CD4-positive, alpha-beta T cell treated with Interleukin-4 for 4 hours (primary cell): ENCODE measurements around the gene LZTFL1.

Experiments
- DNase-seq: peaks from one replicate; pipeline ENCODE4 v3.0.0-alpha.2; 2020

LZTFL1 gene, protein sequence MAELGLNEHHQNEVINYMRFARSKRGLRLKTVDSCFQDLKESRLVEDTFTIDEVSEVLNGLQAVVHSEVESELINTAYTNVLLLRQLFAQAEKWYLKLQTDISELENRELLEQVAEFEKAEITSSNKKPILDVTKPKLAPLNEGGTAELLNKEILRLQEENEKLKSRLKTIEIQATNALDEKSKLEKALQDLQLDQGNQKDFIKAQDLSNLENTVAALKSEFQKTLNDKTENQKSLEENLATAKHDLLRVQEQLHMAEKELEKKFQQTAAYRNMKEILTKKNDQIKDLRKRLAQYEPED

DNA sequence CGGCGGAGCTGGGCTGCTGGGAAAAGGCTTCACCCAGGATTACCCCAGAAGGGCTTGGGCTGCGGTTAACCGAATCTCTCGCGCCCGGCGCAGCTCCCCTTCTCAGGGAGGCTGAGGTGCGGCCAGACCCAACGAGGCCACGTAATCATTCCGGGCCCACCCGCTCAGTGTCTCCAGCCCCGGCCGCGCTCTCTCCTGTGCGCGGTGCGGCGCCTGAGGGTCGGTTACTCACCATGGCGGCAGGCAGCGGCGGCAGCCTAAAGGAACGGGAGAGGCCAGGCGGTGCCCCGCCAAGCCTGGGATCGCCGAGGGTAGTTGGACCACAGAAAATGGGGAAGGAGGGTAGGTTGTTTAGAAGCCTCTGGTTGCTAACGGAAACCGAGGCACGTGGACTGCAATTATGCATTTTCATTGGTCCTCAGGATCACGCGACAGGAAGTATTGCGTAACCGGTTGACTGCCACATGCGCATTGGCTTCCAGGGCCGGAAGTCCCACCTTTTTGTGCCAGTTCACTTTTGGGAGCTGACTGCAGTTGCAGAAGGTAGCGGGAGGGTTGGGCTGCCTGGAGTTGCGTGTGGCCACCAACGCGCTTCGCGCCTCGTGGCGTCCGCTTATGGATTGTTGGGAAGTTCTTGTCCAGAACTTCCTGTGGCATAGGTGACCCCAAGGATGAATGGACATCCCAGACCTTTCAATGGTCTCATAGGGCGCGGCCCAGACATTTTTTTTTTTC, at the start of gene LZTFL1:
Gene LZTFL1, minus strand, starts transcription at position 363 of the 735 bp plus-strand sequence. Its CDS starts 128 bp downstream, at position 235.
- DNase-seq, result peak; percentile 94

DNA sequence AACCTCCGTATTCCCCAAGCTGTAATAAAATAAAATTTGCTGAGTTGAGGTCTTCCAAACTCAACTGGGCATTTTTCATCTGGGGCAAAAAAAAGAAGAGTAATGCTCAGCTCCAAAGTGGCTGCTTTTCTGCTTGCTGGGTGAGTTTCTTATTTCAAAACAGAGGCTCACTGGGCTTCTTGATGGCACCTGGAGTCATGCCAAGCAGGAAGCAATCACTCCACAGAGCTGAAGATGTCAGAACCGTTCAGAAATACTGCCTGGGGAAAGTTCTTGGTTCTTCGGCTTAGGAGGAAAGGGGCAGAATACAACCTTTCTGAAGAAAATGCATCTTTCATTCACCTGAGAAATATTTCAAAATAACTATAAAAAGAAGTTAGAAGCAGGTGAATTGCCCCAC, 48.5 kb upstream of the LZTFL1 start:
- no peak for DNase-seq

DNA sequence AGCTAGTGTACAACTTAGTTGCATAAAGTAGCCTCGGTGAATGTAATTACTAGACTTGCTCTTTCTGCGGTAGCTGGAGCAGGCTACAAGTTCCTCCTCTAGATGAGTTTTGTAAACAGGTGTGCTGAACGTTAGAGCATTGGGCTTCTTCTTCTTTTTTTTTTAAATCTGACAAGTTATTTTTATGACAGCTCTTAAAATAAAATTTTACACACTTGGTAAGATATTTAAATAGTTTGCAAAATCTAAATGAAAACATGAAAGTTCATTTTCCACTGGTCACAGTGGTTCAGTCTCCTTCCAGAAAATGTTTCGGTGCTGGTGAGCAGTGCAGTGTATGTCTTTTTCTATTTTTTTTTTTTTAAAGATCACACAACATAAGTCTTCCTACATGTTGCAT, 47.4 kb upstream of the LZTFL1 start:
- no peak for DNase-seq

DNA sequence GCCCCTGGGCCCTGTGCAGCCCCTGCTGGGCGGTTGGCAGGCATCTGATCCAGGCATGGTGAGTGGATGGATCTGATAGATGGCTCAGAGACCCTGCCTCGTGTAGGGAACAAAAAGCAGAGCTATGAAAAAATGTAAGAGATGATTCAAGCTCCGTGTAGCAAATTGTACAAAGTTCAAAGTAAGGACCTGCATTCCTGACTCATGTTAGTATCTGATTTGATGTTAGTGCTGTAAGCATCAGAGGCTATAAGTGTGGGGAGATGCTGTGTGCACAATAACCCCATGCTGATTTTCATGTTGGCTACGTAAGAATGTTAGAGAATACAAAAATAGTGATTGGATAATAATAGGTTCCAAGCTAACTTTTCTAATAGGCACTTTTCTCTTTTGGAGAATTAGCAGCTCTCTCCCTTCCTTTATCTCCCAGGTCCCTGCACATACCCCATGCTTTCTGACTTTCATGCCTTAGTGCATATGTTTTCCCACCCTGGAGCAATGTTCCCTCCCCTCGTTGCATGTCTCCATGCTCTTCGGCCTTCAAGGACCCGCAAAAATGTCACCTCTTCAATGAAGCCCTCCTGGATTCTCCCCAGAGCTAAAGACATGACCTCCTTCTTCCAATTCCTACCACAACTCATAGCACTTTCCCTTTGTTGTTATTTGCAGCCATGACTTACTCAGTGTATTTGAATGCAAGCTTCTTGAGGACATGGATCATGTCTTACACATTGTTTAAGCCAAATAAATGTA, 46.0 kb upstream of the LZTFL1 start:
- no peak for DNase-seq

DNA sequence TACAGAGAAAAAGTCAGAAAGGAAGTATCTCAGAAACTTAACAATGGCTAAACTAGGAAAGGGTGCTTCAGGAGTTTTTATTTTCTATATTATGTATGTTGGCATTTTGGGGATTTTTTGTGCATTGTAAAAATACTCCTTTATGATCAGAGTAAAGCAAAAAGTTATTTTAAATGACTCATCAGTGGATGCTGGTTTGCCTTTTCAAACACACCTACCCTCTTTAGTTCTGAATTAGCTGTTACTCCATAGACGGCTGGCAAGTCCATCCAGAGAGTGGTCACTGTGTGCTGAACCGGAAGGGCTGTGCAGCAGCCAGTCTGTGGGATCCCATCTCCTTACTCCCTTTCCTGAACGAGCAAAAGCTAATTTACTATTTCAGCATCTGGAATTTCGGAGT, 45.4 kb upstream of the LZTFL1 start:
- no peak for DNase-seq

DNA sequence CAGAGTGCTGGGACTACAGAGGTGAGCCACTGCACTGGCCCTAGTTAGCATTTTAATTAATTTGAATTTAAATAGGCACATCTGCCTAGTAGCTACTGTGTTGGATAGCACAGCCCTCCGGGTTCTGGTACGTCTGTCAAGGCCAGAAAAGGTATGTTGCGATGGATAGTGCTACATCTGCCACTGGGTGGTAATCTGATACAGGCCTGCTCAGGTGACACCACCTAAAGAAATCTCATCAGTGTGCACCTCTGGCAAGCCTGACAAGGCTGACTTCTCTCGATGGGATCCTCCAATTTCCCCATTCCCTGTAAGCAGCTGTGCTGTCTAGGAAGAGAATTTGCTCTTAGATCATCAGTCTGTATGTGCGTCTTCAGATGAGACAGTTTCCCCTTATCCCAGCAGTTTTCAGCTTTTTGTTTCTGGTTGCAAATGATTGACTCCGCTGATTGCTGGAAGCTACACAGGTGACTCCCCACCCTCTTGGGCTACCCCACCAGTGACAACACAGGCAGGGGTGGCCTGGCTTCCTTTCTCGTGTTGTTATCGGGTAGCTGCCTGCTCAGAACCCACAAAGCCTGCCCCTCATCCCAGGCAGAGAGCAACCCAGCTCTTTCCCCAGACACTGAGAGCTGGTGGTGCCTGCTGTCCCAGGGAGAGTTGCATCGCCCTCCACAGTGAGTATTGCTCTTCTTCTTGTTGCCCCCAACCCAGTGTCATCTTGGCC, 44.2 kb upstream of the LZTFL1 start, which contains the start of gene CCR9:
Gene CCR9, plus strand, starts transcription at position 565 of the 727 bp plus-strand sequence. CDS start 8,391 bp downstream, outside the sequence.
- DNase-seq, result no peak

DNA sequence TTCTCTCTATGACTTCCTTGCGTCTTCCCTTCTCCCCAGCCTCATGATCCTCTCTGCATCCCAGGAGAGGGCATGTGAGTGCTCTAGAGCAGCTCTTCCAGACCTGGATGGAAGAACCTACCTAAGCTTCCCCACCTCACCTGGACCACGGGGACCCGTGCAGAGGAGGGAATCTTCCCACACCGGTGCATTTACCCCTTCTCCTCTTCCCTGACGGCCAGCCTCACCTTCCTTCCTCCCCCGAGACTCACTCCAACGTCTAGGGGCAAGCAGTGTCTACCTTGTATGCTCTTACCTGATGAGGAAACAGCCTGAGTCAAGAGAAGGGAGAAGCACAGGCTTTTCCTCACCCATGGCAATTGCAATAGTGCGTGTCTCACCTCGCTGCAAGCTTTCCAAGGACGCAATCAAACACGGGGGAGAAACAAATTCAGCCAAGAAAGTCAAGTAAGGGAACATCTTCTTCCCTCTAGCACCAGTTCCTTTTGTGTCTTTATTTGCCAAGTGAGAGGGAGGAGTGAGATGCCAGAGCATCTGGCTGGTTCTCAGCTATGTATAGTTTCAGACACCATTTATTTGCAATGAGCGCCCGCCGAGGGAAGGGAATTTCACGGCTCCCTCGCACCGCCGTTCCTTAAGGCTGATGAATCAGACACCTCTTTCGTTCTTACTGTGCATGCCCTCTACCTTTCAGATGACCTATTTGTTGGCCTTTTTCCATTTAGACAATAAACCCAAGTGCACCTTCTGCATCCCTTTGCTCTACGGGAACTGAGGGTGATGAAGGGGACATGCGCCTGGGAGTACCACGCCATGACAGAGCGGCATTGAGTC, 42.7 kb upstream of the LZTFL1 start:
- DNase-seq, result no peak

DNA sequence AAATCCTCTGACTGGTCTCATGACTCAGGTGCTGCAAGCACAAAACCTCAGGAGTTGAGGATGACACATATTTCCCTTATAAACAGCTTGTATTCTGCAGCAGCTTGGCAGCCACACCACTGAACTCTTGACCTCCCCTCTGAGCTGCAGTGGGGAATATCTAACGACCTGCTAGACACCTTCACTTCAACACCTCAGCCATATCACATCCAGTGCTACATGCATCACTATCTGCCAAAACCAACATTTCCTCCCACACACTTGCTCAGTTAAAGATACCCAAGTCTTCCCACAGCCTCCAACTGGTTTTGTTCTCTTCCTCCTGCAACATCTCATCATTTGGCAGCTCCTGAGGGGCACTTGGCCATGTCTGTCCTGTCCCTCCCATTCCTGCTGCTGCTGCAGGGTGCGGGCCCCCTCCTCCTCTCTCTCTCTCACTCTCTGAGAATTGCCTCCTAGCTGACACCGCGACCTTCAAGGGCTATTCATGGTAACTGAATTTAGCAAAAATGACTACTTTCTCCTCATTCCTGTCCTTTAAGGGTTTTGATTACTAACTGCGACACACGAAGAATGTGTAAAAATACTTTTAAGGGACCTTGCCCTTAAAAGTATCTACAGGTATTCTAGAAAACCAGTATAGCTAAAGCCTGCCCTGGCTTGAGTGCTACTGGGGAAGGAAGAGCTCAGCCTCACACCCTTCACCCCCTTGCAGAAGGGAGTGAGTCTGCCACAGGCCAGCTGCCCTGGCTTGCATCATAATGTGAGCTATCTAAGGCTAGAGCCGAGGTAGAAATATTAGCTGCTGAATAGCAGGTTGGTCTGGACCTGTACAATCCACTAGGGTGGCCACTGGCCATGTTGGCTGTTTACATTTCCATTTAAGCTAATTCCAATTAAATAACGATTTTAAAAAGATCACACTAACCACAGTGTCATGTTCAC, 39.4 kb upstream of the LZTFL1 start:
- DNase-seq, result peak; percentile 74

DNA sequence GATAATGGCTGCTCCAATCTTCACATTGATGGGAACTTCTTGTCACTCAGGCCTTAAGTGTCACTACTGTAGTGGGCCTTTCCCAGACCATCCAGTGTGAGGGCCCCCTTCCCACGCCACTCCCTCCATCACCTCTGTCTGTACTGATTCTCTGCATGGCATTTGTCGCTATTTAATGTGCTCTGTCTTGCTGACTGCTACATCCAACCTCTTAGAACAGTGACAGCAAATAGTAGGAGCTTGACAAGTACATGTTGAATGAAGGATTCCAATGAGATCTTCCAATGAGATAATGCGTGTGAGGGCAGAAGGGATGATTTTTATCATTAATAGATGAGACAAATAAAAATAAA, 38.8 kb upstream of the LZTFL1 start:
- no peak for DNase-seq

DNA sequence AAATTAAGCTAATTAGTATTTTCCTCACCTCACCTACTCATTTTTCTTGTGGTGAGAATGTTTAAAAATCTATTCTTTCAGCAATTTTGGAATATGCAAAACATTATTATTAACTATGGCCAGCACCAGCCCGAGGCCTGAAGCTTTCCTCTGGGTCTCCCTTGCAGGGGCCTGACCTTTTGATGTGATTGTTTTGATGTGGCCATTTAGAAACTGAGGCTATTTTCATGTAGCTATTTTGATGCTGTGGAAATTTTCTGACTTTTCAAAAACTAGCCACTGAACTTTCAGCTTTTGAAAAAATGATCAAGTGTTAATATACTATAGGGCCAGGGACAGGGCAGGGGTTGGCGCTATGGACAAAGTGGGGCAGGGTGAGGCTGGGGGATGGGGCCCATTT, 36.2 kb upstream of the LZTFL1 start:
- no peak for DNase-seq

DNA sequence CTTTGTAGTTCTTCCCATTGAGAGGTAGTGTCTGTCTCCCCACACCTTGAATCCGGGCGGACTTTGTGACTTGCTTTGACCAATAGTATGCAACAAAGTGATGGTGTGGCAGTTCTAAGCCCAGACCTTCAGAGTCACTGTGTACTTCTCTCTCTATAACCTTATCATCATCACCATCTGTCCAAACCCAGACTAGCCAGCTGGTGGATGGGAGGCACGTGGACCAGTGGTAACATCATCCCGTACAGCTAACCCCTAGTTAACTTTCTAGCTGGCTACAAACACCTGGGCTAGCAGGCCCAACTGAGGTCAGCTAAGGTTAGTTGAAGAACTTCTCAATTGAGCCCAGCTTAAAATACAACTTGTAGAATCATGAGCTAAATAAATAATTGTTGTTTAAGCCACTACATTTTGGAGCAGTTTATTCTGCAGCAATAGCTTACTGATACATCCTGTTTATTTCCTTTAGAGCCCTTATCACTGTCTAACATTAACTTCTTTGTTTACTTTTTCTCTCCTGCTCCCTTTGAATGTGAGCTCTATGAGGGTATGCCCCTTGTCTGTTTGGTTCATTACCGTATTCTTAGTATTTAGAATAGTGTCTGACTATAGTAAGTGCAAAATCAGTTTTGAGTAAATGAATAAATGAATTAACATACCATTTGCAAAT, 32.9 kb upstream of the LZTFL1 start:
- no peak for DNase-seq

DNA sequence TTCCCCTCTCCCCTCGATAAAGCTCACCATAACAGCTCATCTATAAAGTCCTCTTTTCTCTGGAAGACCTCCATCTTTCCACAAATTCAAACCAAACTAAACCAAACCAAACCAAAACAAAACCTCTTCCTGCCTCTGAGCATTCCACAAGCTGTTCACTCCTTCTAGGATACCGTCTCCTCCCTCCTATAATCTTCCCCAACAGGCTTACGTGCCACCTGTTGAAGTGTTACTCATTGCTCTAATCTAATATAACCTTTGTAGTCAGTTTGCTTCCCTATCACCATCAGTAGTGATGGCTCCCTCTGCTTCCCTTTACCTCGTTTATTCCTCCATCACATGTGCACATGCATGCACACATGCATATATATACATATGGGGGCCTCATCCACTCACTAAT, 31.7 kb upstream of the LZTFL1 start:
- DNase-seq, result no peak

DNA sequence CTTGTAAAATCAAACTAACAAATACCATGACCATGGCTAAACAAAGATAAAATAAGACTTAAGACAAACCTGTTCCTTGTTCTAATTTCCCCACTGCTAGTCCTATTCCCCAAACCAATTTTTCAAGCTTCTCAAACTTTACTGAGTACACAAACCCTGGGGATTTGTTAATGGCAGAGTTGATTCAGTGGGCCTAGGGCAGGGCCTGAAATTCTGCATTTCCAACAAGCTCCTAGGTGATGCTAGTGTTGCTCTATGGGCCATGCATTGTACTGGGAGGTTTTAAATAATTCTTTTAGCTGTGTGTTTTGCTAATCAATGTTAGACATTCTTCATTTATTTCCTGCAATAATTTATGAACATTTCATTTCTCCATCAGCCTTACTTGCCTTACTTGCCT, 31.1 kb upstream of the LZTFL1 start:
- no peak for DNase-seq

DNA sequence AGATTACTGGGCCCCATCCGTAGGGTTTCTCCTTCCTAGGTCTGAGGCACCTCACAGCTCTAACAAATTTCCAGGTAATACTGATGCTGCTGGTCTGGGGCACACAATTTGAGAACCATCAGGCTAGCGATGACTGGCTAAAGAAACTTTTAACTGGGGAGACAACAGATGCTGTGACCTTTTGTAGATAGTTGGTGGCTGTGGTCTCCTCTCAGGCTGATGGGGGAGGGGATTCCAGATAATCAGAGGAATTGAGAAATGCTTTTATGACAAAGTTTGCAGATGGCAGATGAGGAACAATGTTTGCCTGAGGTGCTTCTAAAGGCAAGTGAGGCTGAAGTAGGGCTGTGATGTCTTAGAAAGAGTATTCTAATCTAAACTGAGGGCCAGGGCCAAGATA, 30.6 kb upstream of the LZTFL1 start:
- DNase-seq, result no peak

DNA sequence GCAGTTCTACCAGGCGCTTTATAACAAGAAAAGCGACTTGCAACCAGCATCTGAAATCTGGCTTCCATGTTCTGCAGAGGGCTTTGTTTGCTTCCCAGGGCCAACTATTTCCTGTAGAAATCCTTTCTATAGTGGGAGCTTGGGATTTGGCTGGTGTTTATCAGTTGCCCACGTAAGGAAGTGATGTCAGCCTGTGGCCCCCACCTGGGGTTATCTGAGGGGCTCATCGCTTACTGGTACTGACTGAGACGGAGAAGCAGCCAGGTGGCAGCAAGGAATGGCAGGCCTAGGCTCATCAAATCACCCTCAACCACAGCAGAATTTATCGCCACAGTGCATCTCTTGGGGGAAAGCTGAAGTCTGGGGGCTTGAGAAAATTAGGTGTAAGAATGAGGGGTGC, 29.9 kb upstream of the LZTFL1 start:
- DNase-seq, result no peak

DNA sequence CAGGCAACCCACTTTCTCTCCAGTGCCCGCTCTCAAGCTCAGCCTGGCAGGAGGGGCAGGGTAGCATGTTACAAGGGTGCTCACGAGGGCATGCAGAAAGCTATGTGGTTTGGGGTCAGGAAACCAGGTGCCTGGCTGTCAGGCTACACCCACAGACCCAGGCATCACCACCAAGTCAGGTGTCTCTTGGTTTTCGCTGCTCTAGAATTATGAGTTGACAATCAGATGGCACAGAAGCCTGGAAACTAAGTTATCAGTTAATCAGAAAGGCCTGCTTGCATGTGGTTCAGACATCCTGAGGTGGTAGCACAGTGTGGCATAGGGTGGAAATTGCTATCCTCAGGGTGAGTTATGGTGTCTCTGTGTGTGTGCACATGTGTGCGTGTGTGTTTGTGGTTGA, 28.2 kb upstream of the LZTFL1 start:
- peak; percentile 84 for DNase-seq

DNA sequence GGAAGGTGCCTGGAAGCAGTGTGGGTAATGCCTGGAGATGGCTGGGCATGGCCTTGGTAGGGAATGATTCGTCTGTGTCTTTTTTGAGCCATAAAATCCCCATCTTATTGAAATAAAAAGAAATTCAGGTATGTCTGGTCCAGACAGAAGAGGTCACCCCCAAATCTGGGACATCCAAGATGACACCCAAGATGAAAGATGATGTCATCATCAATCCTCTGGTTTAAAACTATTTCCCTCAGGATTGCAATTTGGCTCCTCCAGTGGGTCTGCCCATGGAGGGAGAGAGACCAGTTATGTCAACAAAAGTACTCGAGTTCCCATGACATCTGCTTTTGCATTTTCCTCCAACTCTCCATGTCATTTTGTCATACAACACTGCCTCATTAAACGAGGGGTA, 27.7 kb upstream of the LZTFL1 start:
- no peak for DNase-seq

DNA sequence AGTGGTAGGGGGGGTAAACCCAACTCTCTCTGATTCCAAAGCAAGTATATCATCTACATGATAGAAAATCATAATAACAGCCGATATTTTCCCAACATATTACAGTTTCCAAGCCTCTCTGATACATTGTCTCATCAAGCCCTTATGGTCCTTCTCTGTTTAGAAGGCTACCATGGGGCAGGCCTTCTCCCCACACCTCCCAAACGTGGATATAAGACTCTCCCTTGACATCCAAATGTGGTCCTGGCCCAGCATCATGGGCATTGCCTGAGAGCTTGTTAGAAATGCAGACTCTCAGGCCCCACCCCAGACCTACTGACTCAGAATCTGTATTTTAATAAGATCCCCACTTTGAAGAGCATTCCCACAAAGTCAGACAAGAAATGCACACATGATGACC, 26.7 kb upstream of the LZTFL1 start:
- no peak for DNase-seq

DNA sequence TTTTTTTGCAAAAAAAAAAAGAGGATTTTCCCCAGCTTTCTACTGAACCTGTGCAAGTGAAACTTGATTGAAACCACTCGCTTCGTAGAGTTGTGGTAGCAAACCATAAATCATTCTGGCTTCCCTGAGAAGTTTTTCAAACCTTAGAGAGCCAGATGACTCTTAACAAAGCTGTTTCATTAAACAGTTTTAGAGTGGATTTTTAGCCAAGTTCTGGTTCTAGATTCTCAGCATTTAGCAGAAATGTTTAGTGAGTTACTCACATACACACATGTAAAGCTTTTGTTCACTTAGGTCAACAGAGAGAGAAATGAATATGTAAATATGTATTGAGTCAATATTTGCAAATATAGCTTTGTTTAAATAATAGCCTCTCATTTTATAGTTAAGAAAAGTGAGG, 26.3 kb upstream of the LZTFL1 start:
- no peak for DNase-seq

DNA sequence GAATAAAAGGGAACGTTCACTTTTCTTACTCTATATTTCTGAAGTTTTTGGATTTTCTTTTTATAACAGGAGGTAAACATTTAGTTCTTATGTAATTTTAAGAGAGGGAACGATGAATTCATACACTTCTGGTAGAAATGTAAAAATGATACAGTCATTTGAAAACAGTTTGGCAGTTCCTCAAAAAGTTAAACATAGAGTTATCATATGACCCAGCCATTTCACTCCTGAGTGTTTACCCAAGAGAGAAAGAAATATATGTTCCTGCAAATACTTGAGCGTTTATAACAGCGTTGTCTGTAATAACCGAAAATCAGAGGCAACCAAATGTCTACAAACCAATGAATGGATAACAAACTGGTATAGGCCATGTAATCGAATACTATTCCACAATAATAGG, 23.6 kb upstream of the LZTFL1 start:
- no peak for DNase-seq
